B cell (primary cell): ENCODE data around the gene SLC22A17.

ENCODE experiments used
- EZH2 ChIP-seq: IDR thresholded peaks from 2 replicates; pipeline ENCODE4 v1.6.1; 2012; ENCODE audit warnings: borderline replicate concordance, low read depth, mild to moderate bottlenecking, moderate library complexity, low read length; ENCODE audit not compliant: insufficient read depth, poor library complexity, severe bottlenecking
- TF ChIP-seq, protein P1 (sequence below): fragments of 200-600 bp; IDR thresholded peaks from one replicate; pipeline ENCODE4 v1.8.0; 2022; ENCODE audit warnings: antibody characterized with exemption, mild to moderate bottlenecking

DNA sequence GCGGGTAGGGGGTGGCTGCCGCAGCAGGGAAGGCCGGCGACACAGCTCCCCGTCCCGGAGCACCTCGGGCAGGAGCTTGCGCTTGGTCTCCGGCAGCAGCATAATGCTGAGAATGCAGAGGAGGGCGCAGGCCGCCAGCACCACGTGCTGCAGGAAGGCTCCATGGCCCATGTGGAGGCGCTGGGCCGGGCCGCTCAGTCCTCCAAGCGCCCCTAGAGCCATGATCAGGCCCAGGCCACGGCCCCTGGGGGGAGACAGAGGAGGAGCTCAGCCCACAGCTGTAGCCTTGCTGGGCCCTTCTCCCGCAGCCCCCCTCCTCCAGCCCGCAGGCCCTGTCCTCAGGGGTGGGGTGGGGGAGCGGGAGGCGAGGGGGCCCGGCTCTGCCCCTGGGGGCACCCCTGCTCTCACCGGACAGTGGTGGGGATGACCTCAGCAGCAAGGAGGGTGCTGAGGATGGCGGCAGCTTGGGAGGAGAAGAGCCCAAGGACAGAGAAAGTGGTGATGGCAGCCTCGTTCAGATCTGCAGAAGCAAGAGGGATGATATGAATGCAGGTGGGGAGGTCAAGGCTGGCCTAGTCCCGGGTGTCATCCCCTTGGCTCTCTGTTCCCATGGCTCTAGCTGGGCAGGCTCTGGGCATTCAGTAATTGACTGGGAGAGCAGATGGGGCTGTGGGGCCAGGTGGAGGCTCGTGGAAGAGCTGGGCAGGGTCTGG lies 5.8 kb downstream of the SLC22A17 start:
- TF ChIP-seq, protein P1, sequence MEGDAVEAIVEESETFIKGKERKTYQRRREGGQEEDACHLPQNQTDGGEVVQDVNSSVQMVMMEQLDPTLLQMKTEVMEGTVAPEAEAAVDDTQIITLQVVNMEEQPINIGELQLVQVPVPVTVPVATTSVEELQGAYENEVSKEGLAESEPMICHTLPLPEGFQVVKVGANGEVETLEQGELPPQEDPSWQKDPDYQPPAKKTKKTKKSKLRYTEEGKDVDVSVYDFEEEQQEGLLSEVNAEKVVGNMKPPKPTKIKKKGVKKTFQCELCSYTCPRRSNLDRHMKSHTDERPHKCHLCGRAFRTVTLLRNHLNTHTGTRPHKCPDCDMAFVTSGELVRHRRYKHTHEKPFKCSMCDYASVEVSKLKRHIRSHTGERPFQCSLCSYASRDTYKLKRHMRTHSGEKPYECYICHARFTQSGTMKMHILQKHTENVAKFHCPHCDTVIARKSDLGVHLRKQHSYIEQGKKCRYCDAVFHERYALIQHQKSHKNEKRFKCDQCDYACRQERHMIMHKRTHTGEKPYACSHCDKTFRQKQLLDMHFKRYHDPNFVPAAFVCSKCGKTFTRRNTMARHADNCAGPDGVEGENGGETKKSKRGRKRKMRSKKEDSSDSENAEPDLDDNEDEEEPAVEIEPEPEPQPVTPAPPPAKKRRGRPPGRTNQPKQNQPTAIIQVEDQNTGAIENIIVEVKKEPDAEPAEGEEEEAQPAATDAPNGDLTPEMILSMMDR = no peak
- no peak for TF ChIP-seq EZH2
